H1 (cell line): ENCODE measurements around the gene FAM210A. TPM values are rescaled to one million over a fixed set of nuclear protein-coding genes. Genes with fewer than 3 reads are reported as not detected.

Source experiments
- CTCF ChIA-PET: fragments of 300-600 bp; sonication (Branson Sonifier 250); formaldehyde crosslinking; loops from one replicate; lab custom pipeline; 2021; ENCODE audit not compliant: partially characterized antibody; lab: Charles Lee
- POLR2A ChIA-PET: fragments of 300-600 bp; sonication (Branson Sonifier 250); formaldehyde crosslinking; loops from one replicate; lab custom pipeline; 2021; ENCODE audit warnings: inconsistent platforms; ENCODE audit not compliant: partially characterized antibody; lab: Charles Lee
- DNase-seq, 2 experiments: peaks; one replicate each; pipeline versions ENCODE4 v3.0.0 to v3.0.0-alpha.2; 2010 to 2022; ENCODE audit warnings: low spot score in 2 of 2, low read depth in 1 of 2, mixed read lengths in 1 of 2
- FAIRE-seq: peaks from 2 replicates; lab custom pipeline; 2011; peaks lifted over from hg19 to GRCh38; lab: Jason Lieb, UNC
- H2AFZ ChIP-seq: 2 replicates; pipeline ENCODE4 v1.8.1; 2012; ENCODE audit warnings: low read length, inconsistent platforms
- H2AK5ac ChIP-seq: 2 replicates; pipeline ENCODE4 v1.6.1; 2013; ENCODE audit warnings: low read depth, low read length
- H2BK120ac ChIP-seq: replicated peaks from 2 replicates; pipeline ENCODE3; 2013; ENCODE audit warnings: low read depth, low read length, inconsistent platforms
- H2BK12ac ChIP-seq: 2 replicates; pipeline ENCODE4 v1.6.1; 2013; ENCODE audit warnings: low read depth, low read length
- H2BK15ac ChIP-seq: 2 replicates; pipeline ENCODE4 v1.6.1; 2013; ENCODE audit warnings: low read length
- H2BK20ac ChIP-seq: 2 replicates; pipeline ENCODE4 v1.6.1; 2013; ENCODE audit warnings: low read length
- H2BK5ac ChIP-seq: 2 replicates; pipeline ENCODE4 v1.6.1; 2013; ENCODE audit warnings: low read depth, low read length
- H3K14ac ChIP-seq: 2 replicates; pipeline ENCODE4 v1.6.1; 2013; ENCODE audit warnings: inconsistent platforms; ENCODE audit not compliant: insufficient read length
- H3K18ac ChIP-seq: 2 replicates; pipeline ENCODE4 v1.6.1; 2013; ENCODE audit warnings: low read length; ENCODE audit errors: extremely low read depth
- H3K23ac ChIP-seq: 2 replicates; pipeline ENCODE4 v1.6.1; 2013; ENCODE audit warnings: inconsistent platforms; ENCODE audit not compliant: insufficient read length
- H3K23me2 ChIP-seq: 2 replicates; pipeline ENCODE4 v1.6.1; 2013; ENCODE audit warnings: low read depth, low read length
- H3K27ac ChIP-seq: 2 replicates; pipeline ENCODE4 v1.6.1; 2011; ENCODE audit warnings: low read depth, low read length, inconsistent platforms
- H3K27me3 ChIP-seq, 4 experiments: replicated peaks in 1 of 4; 1 replicate in 1 of 4; 2 replicates in 3 of 4; pipeline versions ENCODE4 v1.6.1 to v1.8.1; 2011 to 2013; ENCODE audit warnings: low read length in 3 of 4, mild to moderate bottlenecking in 3 of 4, inconsistent platforms in 2 of 4, mixed read lengths in 2 of 4, moderate library complexity in 1 of 4; ENCODE audit not compliant: control insufficient read depth in 3 of 4, insufficient read depth in 3 of 4; ENCODE audit errors: extremely low read depth in 1 of 4
- H3K36me3 ChIP-seq, 4 experiments: 2 replicates each; pipeline versions ENCODE4 v1.6.1 to v1.8.1; 2011 to 2013; ENCODE audit warnings: mild to moderate bottlenecking in 4 of 4, low read length in 3 of 4, moderate library complexity in 2 of 4, control low read depth in 1 of 4, inconsistent platforms in 1 of 4; ENCODE audit not compliant: insufficient read depth in 4 of 4, control insufficient read depth in 2 of 4
- H3K4ac ChIP-seq: replicated peaks from 2 replicates; pipeline ENCODE3; 2013; ENCODE audit warnings: low read length, low read depth, mixed read lengths, inconsistent platforms; ENCODE audit not compliant: insufficient read length
- H3K4me1 ChIP-seq, 4 experiments: replicated peaks in 1 of 4; 1 replicate in 1 of 4; 2 replicates in 3 of 4; pipeline versions ENCODE4 v1.6.1 to v1.8.1; 2011 to 2013; ENCODE audit warnings: low read length in 3 of 4, inconsistent platforms in 2 of 4, mixed read lengths in 1 of 4; ENCODE audit not compliant: insufficient read depth in 4 of 4, control insufficient read depth in 3 of 4
- H3K4me2 ChIP-seq, 2 experiments: 2 replicates each; pipeline versions ENCODE4 v1.6.1 to v1.8.1; 2011 to 2013; ENCODE audit warnings: low read depth in 2 of 2, low read length in 2 of 2, control low read depth in 1 of 2, inconsistent platforms in 1 of 2, mild to moderate bottlenecking in 1 of 2; ENCODE audit not compliant: insufficient read depth in 1 of 2
- H3K4me3 ChIP-seq, 4 experiments: fragments of 200-600, 300-600 bp in 1 of 4; sonication (generic), shearing (Covaris generic), sonication (Bioruptor Twin) in 1 of 4; 2 replicates each; pipeline versions ENCODE4 v1.5.1 to v1.8.1; 2011 to 2016; ENCODE audit warnings: low read length in 4 of 4, low read depth in 3 of 4, control low read depth in 2 of 4, inconsistent platforms in 2 of 4, mild to moderate bottlenecking in 2 of 4, mixed read lengths in 1 of 4, moderate library complexity in 1 of 4; ENCODE audit not compliant: insufficient read depth in 2 of 4; ENCODE audit errors: extremely low read depth in 1 of 4
- H3K56ac ChIP-seq: replicated peaks from 2 replicates; pipeline ENCODE3; 2013; ENCODE audit warnings: low read depth, mild to moderate bottlenecking, mixed read lengths, low read length, inconsistent platforms; ENCODE audit not compliant: insufficient read length
- H3K79me1 ChIP-seq: 2 replicates; pipeline ENCODE4 v1.6.1; 2013; ENCODE audit warnings: low read depth, low read length, control low read depth
- H3K79me2 ChIP-seq, 2 experiments: 2 replicates each; pipeline versions ENCODE4 v1.6.1 to v1.8.1; 2012 to 2013; ENCODE audit warnings: low read length in 2 of 2, mild to moderate bottlenecking in 2 of 2, inconsistent platforms in 1 of 2; ENCODE audit not compliant: insufficient read depth in 2 of 2, control insufficient read depth in 1 of 2
- H3K9ac ChIP-seq, 4 experiments: replicated peaks in 1 of 4; 1 replicate in 1 of 4; 2 replicates in 3 of 4; pipeline versions ENCODE4 v1.6.1 to v1.8.1; 2011 to 2013; ENCODE audit warnings: low read depth in 3 of 4, low read length in 3 of 4, control low read depth in 2 of 4, mild to moderate bottlenecking in 2 of 4, moderate library complexity in 2 of 4, inconsistent platforms in 1 of 4; ENCODE audit errors: extremely low read depth in 1 of 4
- H3K9me3 ChIP-seq, 2 experiments: 2 replicates each; pipeline versions ENCODE4 v1.6.1 to v1.8.1; 2012 to 2013; ENCODE audit warnings: mild to moderate bottlenecking in 2 of 2, moderate library complexity in 2 of 2, control low read depth in 1 of 2, inconsistent platforms in 1 of 2, low read depth in 1 of 2, low read length in 1 of 2, mixed read lengths in 1 of 2; ENCODE audit not compliant: insufficient read depth in 2 of 2
- H4K20me1 ChIP-seq, 2 experiments: replicated peaks in 1 of 2; 2 replicates each; pipeline versions ENCODE3 to v1.8.1; 2011 to 2013; ENCODE audit warnings: inconsistent platforms in 2 of 2, low read length in 2 of 2, mild to moderate bottlenecking in 1 of 2; ENCODE audit not compliant: insufficient read depth in 2 of 2, control insufficient read depth in 1 of 2
- H4K5ac ChIP-seq: 2 replicates; pipeline ENCODE4 v1.6.1; 2013; ENCODE audit warnings: low read length, low read depth, mixed read lengths, inconsistent platforms; ENCODE audit not compliant: insufficient read length
- H4K8ac ChIP-seq: 2 replicates; pipeline ENCODE4 v1.8.0; 2013; ENCODE audit warnings: mild to moderate bottlenecking, moderate library complexity, low read length, inconsistent platforms; ENCODE audit not compliant: insufficient read depth; ENCODE audit errors: extremely low read depth
- H4K91ac ChIP-seq: replicated peaks from 2 replicates; pipeline ENCODE3; 2013; ENCODE audit warnings: low read length, mixed read lengths, inconsistent platforms; ENCODE audit not compliant: insufficient read length
- SP4 ChIP-seq: IDR thresholded peaks from 2 replicates; pipeline ENCODE4 v1.6.1; 2012; ENCODE audit warnings: low read length, inconsistent platforms
- WGBS, 2 experiments: shearing (Covaris generic) in 1 of 2; methylation state at CpG; one replicate each; pipeline versions ENCODE4 v1.1.6 to v1.1.7; 2013 to 2015; ENCODE audit warnings: low lambda C conversion rate in 2 of 2, mixed read lengths in 2 of 2, inconsistent platforms in 1 of 2, low coverage in 1 of 2, missing lambda C conversion rate in 1 of 2; ENCODE audit not compliant: insufficient replicate concordance in 2 of 2, insufficient coverage in 1 of 2, insufficient read length in 1 of 2; ENCODE audit errors: extremely low coverage in 1 of 2, missing lambda C conversion rate in 1 of 2; 5-methylcytosine and 5-hydroxymethylcytosine counted together
- polyA plus RNA-seq, 7 experiments: library from polyadenylated mRNA; depleted of rRNA in 3 of 7; stranded (reverse) in 5 of 7; unstranded in 2 of 7; fragments of >200 nt in 5 of 7; fragments of 200-250 nt in 2 of 7; gene quantifications; 1 replicate in 5 of 7; 2 replicates in 1 of 7; 4 replicates in 1 of 7; pipeline versions ENCODE4 v1.2.1 to v1.2.3, GENCODE V29; 2011 to 2013; ENCODE audit warnings: missing spikeins in 2 of 7, mixed read lengths in 2 of 7
- total RNA-seq: library from RNA; stranded (reverse); fragmentation: NEBNext Ultra II Directional; extraction: Animal tissue kit (Norgen Biotek cat#: 25700); gene quantifications from 2 replicates; pipeline ENCODE4 v1.2.1, GENCODE V29; 2021

FAM210A gene
- total and polyA plus RNA-seq, 2 of the 8 experiments (the other 6 are each of a cell fraction or from before 2014, with no cell fraction given) = 8.2 to 25.4 TPM

DNA sequence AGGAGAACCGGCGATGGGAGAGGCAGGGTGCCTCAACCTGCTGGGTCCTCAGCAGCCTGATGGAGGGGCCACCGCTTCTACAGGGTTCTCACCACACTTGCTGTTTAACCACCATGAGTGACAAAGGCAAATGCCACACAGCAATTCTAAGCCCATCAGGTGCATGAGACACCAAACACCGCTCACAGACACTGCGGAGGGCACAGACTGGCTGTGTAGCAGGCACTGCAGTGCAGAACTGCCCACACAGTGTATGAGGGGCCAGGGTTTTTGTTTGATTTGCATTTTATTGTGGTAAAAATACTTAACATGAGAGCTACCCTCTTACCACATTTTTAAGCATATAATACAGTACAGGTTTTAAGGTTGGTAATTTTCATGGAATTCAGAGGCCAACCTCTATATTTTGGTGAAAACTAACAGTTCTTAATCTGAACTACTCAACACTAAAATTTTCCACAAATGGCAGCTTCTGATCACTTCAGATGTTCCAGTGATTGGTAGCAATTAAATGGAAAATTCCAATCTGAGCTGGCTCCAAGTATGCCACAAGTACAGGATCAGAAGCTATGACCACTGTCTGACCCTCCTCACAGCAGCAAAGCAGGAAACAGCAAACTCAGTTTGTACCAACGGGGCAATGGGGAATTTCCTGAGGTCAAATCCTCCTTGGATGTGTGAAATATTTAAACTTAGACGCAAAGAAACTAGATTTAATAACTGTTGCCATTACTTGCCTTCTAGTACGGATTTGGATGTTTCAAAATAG lies 67.7 kb downstream of the FAM210A start:
- DNase-seq (no peak), FAIRE-seq (no peak)
- H3K79me2 ChIP-seq = no peaks in the 10 kb centered on the region
- no peak overlapping the region for H3K27ac ChIP-seq
- no peak overlapping the region for H2BK12ac ChIP-seq
- ChIA-PET POLR2A (no interaction called here), CTCF (interaction anchor here (1.2 kb wide), 1 partner anchor 14 kb away, joined by 3 read pairs; no protein-coding TSS in a partner anchor)
- H2BK5ac ChIP-seq = no peak overlapping the region
- no peak overlapping the region for H4K8ac ChIP-seq
- H3K14ac ChIP-seq = no peak overlapping the region
- no peak overlapping the region for H3K4me3 ChIP-seq
- no peak overlapping the region for H3K56ac ChIP-seq
- no peaks in the 10 kb centered on the region for H3K23me2 ChIP-seq
- H4K91ac ChIP-seq = no peak overlapping the region
- H2BK120ac ChIP-seq = no peak overlapping the region
- no peaks in the 10 kb centered on the region for H3K79me1 ChIP-seq
- H3K27me3 ChIP-seq = no peaks in the 10 kb centered on the region
- H4K20me1 ChIP-seq = no peaks in the 10 kb centered on the region
- H3K4me1 ChIP-seq = no peaks in the 10 kb centered on the region; a peak in 1 of 7 replicates
- H2BK20ac ChIP-seq = no peak overlapping the region
- no peak overlapping the region for H4K5ac ChIP-seq
- no peaks in the 10 kb centered on the region for H3K36me3 ChIP-seq
- TF ChIP-seq SP4 = no peak
- H3K23ac ChIP-seq = no peak overlapping the region
- H3K9me3 ChIP-seq = no peaks in the 10 kb centered on the region
- no peak overlapping the region for H2AK5ac ChIP-seq
- H3K4me2 ChIP-seq = no peak overlapping the region
- H3K18ac ChIP-seq = no peak overlapping the region
- no peak overlapping the region for H3K9ac ChIP-seq
- no peak overlapping the region for H2BK15ac ChIP-seq
- no peak overlapping the region for H3K4ac ChIP-seq
- no peak overlapping the region for H2AFZ ChIP-seq
- 77% methylated on average over 8 of the region's 8 CpGs; no CpG with 5 or more reads in 1 of the 2 experiments for WGBS, 2 experiments
